Amniotic stem cell (primary cell): ENCODE data around the gene SDCBP2.

Experiments used
- DNase-seq: peaks from one replicate; lab custom pipeline; 2025; lab: John Stamatoyannopoulos, UW

SDCBP2 gene

GRCh38 chr20:1296117-1296610 is 32.8 kb downstream of the SDCBP2 start:
- no peak for DNase-seq

- DNase-seq = no peak
Measured at GRCh38 chr20:1295276-1295930, 33.5 kb downstream of the SDCBP2 start.

- DNase-seq = no peak
Measured at GRCh38 chr20:1294497-1294896, 34.4 kb downstream of the SDCBP2 start.

GRCh38 chr20:1293641-1294379 is 35.1 kb downstream of the SDCBP2 start:
- DNase-seq = no peak

GRCh38 chr20:1292620-1293019 is 36.3 kb downstream of the SDCBP2 start:
- DNase-seq = no peak

GRCh38 chr20:1291191-1291741 is 37.7 kb downstream of the SDCBP2 start:
- no peak for DNase-seq

- no peak for DNase-seq
Measured at GRCh38 chr20:1287787-1288569, 41.0 kb downstream of the SDCBP2 start.

GRCh38 chr20:1287306-1287705 is 41.6 kb downstream of the SDCBP2 start:
- DNase-seq = no peak

- DNase-seq = no peak
Measured at GRCh38 chr20:1286267-1287024, 42.5 kb downstream of the SDCBP2 start.

GRCh38 chr20:1283522-1284510 is 45.1 kb downstream of the SDCBP2 start:
- no peak for DNase-seq

- DNase-seq = no peak
Measured at GRCh38 chr20:1282966-1283365, 46.0 kb downstream of the SDCBP2 start.

GRCh38 chr20:1281279-1282057 is 47.5 kb downstream of the SDCBP2 start:
- DNase-seq = no peak

GRCh38 chr20:1280195-1281102 is 48.5 kb downstream of the SDCBP2 start:
- no peak for DNase-seq

- DNase-seq = no peak
Measured at GRCh38 chr20:1278993-1279392, 49.9 kb downstream of the SDCBP2 start.

- no peak for DNase-seq
Measured at GRCh38 chr20:1277529-1278322, 51.2 kb downstream of the SDCBP2 start.

GRCh38 chr20:1275919-1276318 is 53.0 kb downstream of the SDCBP2 start:
- DNase-seq = no peak

- no peak for DNase-seq
Measured at GRCh38 chr20:1274485-1275311, 54.2 kb downstream of the SDCBP2 start.
